Bronchial epithelial cell (primary cell): ENCODE data around the gene THOP1. TPM values are rescaled to one million over a fixed set of nuclear protein-coding genes. Genes with fewer than 3 reads are reported as not detected.

Experiments used
- DNase-seq: peaks from one replicate; pipeline ENCODE4 v3.0.0-alpha.2; 2010; ENCODE audit warnings: low read depth
- FAIRE-seq: peaks from 2 replicates; lab custom pipeline; 2011; peaks lifted over from hg19 to GRCh38; lab: Jason Lieb, UNC
- H3K27me3 ChIP-seq: 2 replicates; pipeline ENCODE4 v1.5.1; 2011; ENCODE audit warnings: low read length; ENCODE audit not compliant: control insufficient read depth, insufficient read depth
- H3K36me3 ChIP-seq: 2 replicates; pipeline ENCODE4 v1.5.1; 2011; ENCODE audit warnings: low read length; ENCODE audit not compliant: control insufficient read depth, insufficient read depth
- H3K4me3 ChIP-seq: 2 replicates; pipeline ENCODE4 v1.5.1; 2011; ENCODE audit warnings: mild to moderate bottlenecking, low read depth, low read length, control low read depth
- total RNA-seq: library from RNA; depleted of rRNA; stranded (reverse); fragments of >200 nt; gene quantifications from 2 replicates; pipeline ENCODE4 v1.2.1, GENCODE V29; 2014
- TF ChIP-seq, protein P1 (sequence below): IDR thresholded peaks from 2 replicates; pipeline ENCODE4 v1.5.1; 2011; ENCODE audit warnings: mild to moderate bottlenecking, moderate library complexity, low read length, control low read depth, inconsistent platforms; ENCODE audit not compliant: insufficient read depth, severe bottlenecking

The THOP1 gene
- total RNA-seq, 1 donor from 2014 or later: 86.4 TPM

DNA sequence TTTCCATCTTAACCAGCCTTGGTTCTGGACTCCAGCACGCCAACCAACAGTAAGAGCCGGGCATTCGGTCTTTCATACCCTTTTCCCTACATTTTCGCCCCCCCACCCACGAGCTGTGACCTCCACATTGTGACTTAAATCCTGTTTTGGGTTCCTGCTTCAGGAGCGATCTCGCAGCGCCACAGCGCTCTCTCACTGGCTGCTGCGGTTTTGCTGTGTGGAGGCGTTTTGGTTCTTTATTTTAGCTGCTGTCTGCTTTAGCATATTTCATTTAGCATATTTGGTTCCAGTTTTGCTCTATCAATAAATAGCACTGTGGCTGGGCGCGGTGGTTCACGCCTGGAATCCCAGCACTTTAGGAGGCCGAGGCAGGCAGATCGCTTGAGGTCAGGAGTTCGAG is 25.9 kb upstream of the THOP1 start:
- no peaks in the 10 kb centered on the region for H3K27me3 ChIP-seq
- H3K4me3 ChIP-seq: no peak overlapping the region
- TF ChIP-seq, protein P1, sequence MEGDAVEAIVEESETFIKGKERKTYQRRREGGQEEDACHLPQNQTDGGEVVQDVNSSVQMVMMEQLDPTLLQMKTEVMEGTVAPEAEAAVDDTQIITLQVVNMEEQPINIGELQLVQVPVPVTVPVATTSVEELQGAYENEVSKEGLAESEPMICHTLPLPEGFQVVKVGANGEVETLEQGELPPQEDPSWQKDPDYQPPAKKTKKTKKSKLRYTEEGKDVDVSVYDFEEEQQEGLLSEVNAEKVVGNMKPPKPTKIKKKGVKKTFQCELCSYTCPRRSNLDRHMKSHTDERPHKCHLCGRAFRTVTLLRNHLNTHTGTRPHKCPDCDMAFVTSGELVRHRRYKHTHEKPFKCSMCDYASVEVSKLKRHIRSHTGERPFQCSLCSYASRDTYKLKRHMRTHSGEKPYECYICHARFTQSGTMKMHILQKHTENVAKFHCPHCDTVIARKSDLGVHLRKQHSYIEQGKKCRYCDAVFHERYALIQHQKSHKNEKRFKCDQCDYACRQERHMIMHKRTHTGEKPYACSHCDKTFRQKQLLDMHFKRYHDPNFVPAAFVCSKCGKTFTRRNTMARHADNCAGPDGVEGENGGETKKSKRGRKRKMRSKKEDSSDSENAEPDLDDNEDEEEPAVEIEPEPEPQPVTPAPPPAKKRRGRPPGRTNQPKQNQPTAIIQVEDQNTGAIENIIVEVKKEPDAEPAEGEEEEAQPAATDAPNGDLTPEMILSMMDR: no peak
- peaks cover 28% of the 10 kb centered on the region for H3K36me3 ChIP-seq
- peak; percentile 68 for FAIRE-seq
- no peak for DNase-seq

DNA sequence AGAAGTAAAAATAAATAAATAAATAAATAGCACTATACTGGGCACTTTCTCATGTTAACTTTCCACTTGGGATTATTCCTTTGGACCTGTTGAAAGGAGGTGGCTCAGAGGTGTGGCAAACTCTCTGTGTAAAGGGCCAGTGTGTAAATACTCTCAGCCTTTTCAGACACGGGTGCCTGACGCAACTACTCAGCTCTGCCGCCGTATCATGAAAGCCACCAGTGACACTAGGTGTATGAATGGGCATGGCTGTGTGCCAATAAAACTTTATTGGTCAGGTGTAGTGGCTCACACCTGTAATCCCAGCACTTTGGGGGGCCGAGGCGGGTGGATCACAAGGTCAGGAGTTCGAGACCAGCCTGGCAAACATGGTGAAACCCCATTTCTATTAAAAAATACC is 25.3 kb upstream of the THOP1 start:
- DNase-seq: no peak
- peaks cover 29% of the 10 kb centered on the region for H3K36me3 ChIP-seq
- no peak for FAIRE-seq

DNA sequence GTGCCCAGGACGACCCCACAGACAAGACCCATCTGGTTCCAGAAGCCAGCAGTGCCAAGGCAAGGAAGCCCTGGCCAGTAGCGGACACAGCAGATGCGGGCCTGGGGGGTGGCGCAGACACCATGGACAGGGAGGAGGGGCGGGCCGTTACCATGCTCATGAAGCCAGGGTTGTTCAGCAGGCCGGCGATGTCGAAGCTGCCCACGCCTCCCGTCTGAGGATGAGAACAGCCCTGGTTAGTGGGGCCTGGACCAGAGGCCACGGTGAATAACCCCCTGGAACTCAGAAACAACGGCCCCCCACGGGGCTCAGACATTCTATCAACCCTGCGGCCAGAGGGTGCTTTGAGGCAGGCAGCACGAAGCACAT is 24.0 kb upstream of the THOP1 start:
- DNase-seq: no peak
- no peak for FAIRE-seq
- Histone ChIP-seq H3K36me3 (peaks cover 28% of the 10 kb centered on the region), H3K4me3 (no peak overlapping the region), H3K27me3 (no peaks in the 10 kb centered on the region)
- TF ChIP-seq, protein P1: no peak

More for the DNA sequence above, 25.3 kb upstream of the THOP1 start:
- Histone ChIP-seq H3K4me3 (no peak overlapping the region), H3K27me3 (no peaks in the 10 kb centered on the region)
- TF ChIP-seq, protein P1: no peak

DNA sequence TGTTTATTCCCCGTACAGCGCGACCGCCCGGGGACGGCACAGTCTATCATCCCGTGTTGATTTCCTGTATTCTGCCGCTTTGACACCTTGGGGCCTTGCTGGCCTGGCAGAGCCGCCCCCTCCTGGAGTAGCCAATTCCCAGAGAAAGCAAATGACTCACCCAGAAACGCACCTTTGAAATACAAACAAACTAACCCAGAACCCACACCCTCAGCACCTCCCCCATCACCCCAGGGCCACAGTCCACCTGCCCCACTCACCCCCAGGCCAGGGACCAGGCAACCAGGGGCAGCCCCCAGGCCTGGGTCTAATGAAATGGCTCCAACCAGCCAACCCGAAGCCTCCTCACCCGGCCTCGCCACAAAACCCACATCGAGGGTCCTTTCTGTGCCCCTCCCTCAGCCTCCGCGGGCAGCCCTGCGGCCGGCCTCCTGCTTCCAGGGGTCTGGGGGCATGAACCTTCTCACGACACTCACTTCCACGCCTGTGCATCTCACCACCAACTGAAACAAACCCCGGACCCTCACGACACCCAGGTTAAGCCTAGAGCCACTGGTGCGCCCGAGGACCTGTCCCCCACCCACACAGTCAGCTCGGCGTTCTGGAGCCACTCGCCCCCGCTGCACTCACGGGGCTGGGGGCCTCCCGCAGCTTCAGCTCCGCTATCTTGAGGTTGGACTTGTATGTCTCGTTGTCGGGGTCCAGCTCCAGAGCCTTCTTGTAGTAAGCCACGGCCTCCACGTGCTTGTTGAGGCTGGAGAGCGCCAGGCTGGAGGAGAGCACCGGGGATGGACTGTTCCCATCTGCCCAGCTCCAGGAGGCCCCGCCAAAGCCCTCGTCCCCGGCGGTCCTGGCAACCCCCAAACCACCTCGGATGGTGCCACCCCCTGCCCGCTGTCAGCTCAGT is 23.2 kb upstream of the THOP1 start:
- TF ChIP-seq, protein P1: no peak
- Histone ChIP-seq H3K4me3 (no peak overlapping the region), H3K27me3 (no peaks in the 10 kb centered on the region), H3K36me3 (peaks cover 25% of the 10 kb centered on the region)
- FAIRE-seq: no peak
- no peak for DNase-seq

DNA sequence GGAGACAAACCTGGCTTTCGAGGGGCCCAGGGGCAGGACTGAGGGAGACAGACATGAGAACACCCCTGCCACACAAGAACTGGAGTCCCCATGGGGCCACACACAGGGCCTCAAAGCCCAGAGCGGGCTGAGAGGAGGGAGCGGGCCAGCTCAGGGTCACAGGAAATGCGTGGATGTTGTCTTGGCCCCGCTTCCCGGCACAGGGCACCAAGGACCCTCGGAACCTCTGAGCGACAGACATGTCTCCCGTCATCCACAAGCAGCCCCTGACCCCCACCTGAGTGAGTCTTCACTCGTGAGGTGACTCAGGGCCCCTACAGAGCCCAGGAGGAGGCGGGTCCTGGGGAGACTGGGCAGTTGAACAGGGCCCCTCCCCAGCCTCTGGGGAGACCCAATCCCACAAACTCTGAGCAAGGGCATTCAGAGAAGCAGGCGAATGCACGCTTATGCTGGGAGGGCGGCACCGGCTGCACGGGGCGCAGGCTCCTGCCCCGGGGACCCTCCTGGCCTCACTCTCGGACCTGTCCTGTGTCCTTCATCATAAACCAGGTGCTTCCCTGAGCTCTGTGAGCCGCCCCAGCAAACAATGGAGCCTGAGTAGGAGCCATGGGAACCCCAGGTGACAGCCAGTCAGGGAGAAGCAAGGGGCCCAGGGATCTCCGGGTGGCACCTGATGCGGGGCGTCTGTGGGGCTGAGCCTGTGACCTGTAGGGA is 22.4 kb upstream of the THOP1 start:
- TF ChIP-seq, protein P1: no peak
- peaks cover 30% of the 10 kb centered on the region for H3K36me3 ChIP-seq

More for the DNA sequence above, 22.4 kb upstream of the THOP1 start:
- H3K4me3 ChIP-seq: no peak overlapping the region
- DNase-seq: no peak
- no peak for FAIRE-seq
- H3K27me3 ChIP-seq: no peaks in the 10 kb centered on the region
